Measurements from ENCODE around the gene FHOD1. TPM values are rescaled to one million over a fixed set of nuclear protein-coding genes. Genes with fewer than 3 reads are reported as not detected.

The FHOD1 gene
- total and polyA plus RNA-seq, 10 of the 15 experiments (the other 5 are each of a cell fraction or from before 2014, with no cell fraction given), result 8.9 to 65.7 (median 18.1) TPM

DNA sequence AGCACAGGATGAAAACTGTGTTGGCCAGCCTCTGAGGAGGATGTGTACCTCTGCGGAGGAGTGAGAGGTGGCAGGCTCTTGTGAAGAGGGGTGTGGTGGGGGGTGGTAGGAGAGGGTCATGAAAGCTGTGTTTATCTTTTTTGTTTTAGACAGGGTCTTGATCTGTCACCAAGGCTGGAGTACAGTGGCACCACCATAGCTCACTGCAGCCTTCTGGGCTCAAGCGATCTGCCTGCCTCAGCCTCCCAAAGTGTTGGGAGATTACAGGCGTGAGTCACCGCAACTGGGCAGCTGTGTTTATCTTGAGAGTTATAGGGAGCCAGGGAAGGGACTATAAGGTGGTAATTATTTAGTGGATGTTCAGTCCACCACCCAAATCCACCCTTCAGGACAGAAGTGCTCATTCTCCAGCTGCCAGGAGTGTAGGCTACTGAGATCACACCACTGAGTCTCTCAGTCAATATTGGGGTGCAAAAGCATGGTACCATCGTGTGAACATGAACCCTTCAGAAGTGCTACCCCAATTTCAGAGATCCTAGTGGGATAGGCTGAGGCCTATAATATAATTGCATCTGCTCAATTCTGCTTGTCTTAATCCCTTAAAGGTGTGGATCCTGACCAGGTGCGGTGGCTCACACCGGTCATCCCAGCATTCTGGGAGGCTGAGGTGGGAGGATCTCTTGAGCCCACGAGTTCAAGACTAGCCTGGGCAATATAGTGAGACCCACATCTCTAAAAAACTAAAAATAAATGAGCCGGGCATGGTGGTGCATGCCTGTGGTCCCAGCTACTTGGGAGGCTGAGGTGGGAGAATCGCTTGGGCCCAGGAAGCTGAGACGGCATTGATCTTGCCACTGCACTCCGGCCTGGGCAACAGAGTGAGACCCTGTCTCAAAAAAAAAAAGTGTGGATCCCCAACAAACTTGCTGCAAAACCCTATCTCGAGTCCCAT, 56.6 kb downstream of the FHOD1 start (continued):
- TF ChIP-seq, protein P1, sequence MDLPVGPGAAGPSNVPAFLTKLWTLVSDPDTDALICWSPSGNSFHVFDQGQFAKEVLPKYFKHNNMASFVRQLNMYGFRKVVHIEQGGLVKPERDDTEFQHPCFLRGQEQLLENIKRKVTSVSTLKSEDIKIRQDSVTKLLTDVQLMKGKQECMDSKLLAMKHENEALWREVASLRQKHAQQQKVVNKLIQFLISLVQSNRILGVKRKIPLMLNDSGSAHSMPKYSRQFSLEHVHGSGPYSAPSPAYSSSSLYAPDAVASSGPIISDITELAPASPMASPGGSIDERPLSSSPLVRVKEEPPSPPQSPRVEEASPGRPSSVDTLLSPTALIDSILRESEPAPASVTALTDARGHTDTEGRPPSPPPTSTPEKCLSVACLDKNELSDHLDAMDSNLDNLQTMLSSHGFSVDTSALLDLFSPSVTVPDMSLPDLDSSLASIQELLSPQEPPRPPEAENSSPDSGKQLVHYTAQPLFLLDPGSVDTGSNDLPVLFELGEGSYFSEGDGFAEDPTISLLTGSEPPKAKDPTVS (IDR thresholded peaks at IDR 0.05; ENCODE audit: low read depth, low read length), result no peak

DNA sequence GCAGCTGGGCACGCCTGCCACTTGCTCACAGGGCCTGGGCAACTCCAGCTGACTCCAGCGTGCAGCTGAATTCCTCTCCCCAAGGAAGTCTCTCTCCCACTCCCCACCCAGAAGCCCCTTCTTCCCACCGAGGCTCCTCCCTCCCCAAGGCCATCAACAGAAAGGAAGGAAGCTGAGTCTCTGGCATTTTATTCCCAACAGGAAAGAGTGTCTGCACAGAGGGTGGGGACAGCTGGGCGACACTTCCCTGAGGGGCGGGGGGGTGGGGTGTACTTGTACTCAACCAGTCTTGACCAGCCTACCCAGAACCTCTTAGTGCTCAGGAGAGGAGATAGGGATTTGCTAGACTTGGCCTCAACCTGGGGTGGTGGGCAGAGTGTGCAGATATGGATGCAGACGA, 57.2 kb downstream of the FHOD1 start, which contains the start of gene EXOC3L1:
Gene EXOC3L1 (minus strand): TSS at position 96 of the 400 bp plus-strand sequence. CDS start 460 bp downstream, outside the sequence.
- in situ Hi-C loops (cut with MboI), result no loop called here
- Histone ChIP-seq H3K4me3 (no peak within 1 kb of the TSS), H3K9ac (ENCODE audit: control insufficient read depth, insufficient read depth, low read length) (no peak within 1 kb of the TSS), H2AFZ (ENCODE audit: control insufficient read depth, low read depth, low read length) (no peak within 1 kb of the TSS), H3K4me2 (ENCODE audit: control insufficient read depth, insufficient read depth) (no peak within 1 kb of the TSS), H3K4me1 (ENCODE audit: control insufficient read depth, insufficient read depth, low read length) (peaks cover 8% of the 10 kb centered on the region), H3K9me3 (replicated peaks; ENCODE audit: control insufficient read depth, insufficient read depth, low read length) (no peaks in the 10 kb centered on the region), H3K36me3 (ENCODE audit: control insufficient read depth in 2 of 2, insufficient read depth in 2 of 2, low read length in 1 of 2) (peaks cover 3 to 8% of the 10 kb centered on the region in 2 experiments), H3K27me3 (replicated peaks in 1 of 2; ENCODE audit: control insufficient read depth in 2 of 2, insufficient read depth in 2 of 2, low read length in 1 of 2) (no peaks in the 10 kb centered on the region), H3K27ac (ENCODE audit: control insufficient read depth, insufficient read depth) (no peak within 1 kb of the TSS), H4K20me1 (ENCODE audit: control insufficient read depth, insufficient read depth) (no peaks in the 10 kb centered on the region; the same call in 1 of the 2 replicates), H3K79me2 (ENCODE audit: control insufficient read depth, insufficient read depth, low read length) (peaks cover 23% of the 10 kb centered on the region)
- POLR2A ChIA-PET, result interaction anchor here (1.4 kb wide), 1 partner anchor 37 kb away, joined by 5 read pairs; the partner anchor contains the start of gene TMEM208
- 25% methylated on average over 6 of the region's 6 CpGs for WGBS (ENCODE audit: insufficient coverage, insufficient replicate concordance, low lambda C conversion rate, missing lambda C conversion rate)
- intact Hi-C loops (cut with micrococcal nuclease; ENCODE audit: unreplicated experiment), result no loop called here
- no peak for ATAC-seq
- no peak for FAIRE-seq
- SMC1A ChIA-PET (ENCODE audit: uncharacterized antibody, unreplicated experiment), result interaction anchor here (0.7 to 1.1 kb wide), 2 partner anchors 32 to 148 kb away, joined by 3 read pairs; no protein-coding TSS in a partner anchor
- RAD21 ChIA-PET (ENCODE audit: unreplicated experiment), result interaction anchor here (0.6 kb wide), 1 partner anchor 207 kb away, joined by 3 read pairs; no protein-coding TSS in a partner anchor
- BruUV-seq (replicated peaks), result no TSS peak
- CTCF ChIA-PET, result interaction anchor here (0.6 to 1.7 kb wide), 7 partner anchors 19 to 236 kb away, joined by 3 to 5 read pairs (median 4); partner anchors contain the start of genes NOL3 and TMEM208
- DNase-seq (ENCODE audit: low read depth, low spot score), result no peak
- TF ChIP-seq RUNX3 (IDR thresholded peaks at IDR 0.05; ENCODE audit: low read length), result no peak
- TF ChIP-seq ZNF217 (IDR thresholded peaks at IDR 0.05), result no peak
- TF ChIP-seq, protein P2, sequence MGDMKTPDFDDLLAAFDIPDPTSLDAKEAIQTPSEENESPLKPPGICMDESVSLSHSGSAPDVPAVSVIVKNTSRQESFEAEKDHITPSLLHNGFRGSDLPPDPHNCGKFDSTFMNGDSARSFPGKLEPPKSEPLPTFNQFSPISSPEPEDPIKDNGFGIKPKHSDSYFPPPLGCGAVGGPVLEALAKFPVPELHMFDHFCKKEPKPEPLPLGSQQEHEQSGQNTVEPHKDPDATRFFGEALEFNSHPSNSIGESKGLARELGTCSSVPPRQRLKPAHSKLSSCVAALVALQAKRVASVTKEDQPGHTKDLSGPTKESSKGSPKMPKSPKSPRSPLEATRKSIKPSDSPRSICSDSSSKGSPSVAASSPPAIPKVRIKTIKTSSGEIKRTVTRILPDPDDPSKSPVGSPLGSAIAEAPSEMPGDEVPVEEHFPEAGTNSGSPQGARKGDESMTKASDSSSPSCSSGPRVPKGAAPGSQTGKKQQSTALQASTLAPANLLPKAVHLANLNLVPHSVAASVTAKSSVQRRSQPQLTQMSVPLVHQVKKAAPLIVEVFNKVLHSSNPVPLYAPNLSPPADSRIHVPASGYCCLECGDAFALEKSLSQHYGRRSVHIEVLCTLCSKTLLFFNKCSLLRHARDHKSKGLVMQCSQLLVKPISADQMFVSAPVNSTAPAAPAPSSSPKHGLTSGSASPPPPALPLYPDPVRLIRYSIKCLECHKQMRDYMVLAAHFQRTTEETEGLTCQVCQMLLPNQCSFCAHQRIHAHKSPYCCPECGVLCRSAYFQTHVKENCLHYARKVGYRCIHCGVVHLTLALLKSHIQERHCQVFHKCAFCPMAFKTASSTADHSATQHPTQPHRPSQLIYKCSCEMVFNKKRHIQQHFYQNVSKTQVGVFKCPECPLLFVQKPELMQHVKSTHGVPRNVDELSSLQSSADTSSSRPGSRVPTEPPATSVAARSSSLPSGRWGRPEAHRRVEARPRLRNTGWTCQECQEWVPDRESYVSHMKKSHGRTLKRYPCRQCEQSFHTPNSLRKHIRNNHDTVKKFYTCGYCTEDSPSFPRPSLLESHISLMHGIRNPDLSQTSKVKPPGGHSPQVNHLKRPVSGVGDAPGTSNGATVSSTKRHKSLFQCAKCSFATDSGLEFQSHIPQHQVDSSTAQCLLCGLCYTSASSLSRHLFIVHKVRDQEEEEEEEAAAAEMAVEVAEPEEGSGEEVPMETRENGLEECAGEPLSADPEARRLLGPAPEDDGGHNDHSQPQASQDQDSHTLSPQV (IDR thresholded peaks at IDR 0.05), result no peak
- TF ChIP-seq, protein P3, sequence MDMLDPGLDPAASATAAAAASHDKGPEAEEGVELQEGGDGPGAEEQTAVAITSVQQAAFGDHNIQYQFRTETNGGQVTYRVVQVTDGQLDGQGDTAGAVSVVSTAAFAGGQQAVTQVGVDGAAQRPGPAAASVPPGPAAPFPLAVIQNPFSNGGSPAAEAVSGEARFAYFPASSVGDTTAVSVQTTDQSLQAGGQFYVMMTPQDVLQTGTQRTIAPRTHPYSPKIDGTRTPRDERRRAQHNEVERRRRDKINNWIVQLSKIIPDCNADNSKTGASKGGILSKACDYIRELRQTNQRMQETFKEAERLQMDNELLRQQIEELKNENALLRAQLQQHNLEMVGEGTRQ (IDR thresholded peaks at IDR 0.05; ENCODE audit: borderline replicate concordance, low read depth, low read length), result no peak
- TF ChIP-seq TAF1 (IDR thresholded peaks at IDR 0.05; ENCODE audit: borderline replicate concordance, low read depth, low read length), result no peak
- TF ChIP-seq POU2F2 (IDR thresholded peaks at IDR 0.05; ENCODE audit: borderline replicate concordance, low read depth, low read length), result no peak
- TF ChIP-seq FOS (IDR thresholded peaks at IDR 0.05; ENCODE audit: borderline replicate concordance, extremely low read depth, insufficient read length), result no peak
- TF ChIP-seq CREB1 (IDR thresholded peaks at IDR 0.05; ENCODE audit: low read depth), result no peak
- TF ChIP-seq BHLHE40 (IDR thresholded peaks at IDR 0.05; ENCODE audit: borderline replicate concordance in 1 of 2, low read depth in 2 of 2, low read length in 1 of 2), result no peak
- TF ChIP-seq CEBPB (IDR thresholded peaks at IDR 0.05; ENCODE audit: borderline replicate concordance in 1 of 2, low read depth in 2 of 2, low read length in 2 of 2), result no peak

Measured in GM12878 (cell line).